Stimulated activated naive CD4-positive, alpha-beta T cell (primary cell): ENCODE data around the gene MRGPRF.
"Not testable (repeated sequence)": the region's sequence is repeated elsewhere in the genome, so short reads cannot be mapped to it uniquely, and the experiment has no call there.

Source experiments
- DNase-seq, 6 experiments: peaks; one replicate each; lab custom pipeline; 2025; lab: John Stamatoyannopoulos, UW

MRGPRF gene

GRCh38 chr11:69002570-69003231, 10.3 kb downstream of the MRGPRF start:
- no peak for DNase-seq

DNA sequence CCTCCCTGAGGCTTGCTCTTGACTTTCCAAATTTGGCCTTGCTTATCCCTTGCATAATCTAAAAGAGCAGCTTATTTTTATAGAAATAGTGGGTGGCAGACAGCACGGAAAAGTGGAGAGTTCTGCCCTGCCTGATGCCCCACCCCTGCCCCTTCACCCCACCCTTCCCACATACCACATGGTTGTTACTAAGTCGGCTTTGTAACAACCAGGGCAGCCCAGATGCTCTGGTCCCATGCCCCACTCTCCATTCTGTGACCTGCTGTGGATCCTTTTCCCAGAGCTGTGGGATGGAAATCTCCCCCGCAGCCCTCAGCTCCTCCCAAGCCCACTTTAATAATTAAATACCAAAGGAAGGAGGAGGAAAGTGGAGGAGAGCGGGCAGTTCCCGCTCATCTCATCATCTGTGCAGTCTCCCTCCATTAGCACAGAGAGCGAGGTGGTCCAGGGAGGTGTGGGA, 10.9 kb downstream of the MRGPRF start:
- DNase-seq = no peak

GRCh38 chr11:69001243-69002081, 11.6 kb downstream of the MRGPRF start:
- DNase-seq = no peak

- no peak for DNase-seq
Observed at GRCh38 chr11:69000831-69001242, 12.2 kb downstream of the MRGPRF start.

DNA sequence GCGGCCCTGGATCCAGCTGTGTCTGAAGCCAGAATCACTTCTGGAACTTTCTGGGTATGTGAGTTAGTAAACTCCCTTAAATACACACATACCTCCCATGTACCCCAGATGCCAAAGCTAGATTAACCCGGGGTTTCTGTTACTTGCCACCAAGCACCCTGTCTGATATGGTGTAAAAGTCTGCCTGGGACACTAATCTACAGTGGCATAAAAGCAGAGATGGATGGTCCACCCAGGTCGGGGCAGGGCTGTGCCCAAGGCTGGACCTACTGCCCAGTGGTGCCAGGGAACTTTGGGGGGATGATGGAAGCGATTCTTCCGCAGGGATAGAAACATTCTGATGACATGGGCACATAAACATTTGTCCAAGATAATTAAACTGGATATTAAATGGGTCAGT, 12.7 kb downstream of the MRGPRF start:
- no peak for DNase-seq

DNA sequence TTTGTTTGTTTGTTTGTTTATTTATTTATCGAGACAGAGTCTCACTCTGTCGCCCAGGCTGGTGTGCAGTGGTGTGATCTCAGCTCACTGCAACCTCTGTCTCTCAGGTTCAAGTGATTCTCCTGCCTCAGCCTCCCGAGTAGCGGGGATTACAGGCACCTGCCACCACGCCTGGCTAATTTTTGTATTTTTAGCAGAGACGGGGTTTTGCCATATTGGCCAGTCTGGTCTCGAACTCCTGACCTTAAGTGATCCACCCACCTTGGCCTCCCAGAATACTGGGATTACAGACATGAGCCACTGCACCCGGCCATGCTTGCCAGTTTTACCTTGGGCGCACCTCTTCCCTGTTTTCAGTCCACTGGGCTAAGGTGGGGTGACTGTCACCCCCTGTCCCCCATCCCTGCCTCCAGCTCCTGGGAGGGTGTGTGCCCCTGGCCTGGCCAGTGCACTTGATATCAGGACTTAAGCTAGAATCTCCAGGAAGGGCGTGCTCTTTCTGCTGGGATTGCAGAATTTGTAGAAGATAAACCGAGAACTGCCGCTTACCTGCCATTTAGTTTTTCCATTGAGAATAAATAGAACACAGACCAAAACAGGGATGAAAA, 13.2 kb downstream of the MRGPRF start:
- not testable (repeated sequence) for DNase-seq

DNA sequence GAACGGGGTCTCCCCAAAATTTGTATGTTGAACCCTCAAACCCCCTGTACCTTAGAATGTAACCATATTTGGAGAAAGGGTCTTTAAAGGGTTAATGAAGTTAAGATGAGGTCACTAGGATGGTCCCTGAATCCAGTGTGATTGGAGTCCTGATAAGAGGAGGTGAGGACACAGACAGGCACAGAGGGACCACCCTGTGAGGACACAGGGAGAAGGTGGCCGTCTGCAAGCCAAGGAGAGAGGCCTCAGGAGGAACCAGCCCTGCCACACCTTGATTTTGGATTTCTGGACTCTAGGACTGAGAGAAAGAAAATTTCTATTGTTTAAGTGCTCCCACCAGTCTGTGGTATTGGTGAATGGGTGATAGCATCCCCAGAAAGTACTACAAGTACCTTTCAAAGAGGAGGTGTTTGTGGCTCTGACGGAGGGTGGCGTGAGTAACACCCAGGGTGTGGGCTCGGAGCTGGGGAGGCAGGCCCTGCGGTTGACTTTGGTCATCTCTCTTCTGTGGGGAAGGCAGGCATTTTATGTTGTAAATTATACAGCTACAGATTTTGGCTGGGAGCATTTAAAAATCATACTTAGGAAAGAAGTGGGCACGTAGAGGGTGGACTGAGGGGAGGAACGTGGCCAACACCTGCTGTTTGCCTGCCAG, 13.8 kb downstream of the MRGPRF start:
- no peak for DNase-seq

DNA sequence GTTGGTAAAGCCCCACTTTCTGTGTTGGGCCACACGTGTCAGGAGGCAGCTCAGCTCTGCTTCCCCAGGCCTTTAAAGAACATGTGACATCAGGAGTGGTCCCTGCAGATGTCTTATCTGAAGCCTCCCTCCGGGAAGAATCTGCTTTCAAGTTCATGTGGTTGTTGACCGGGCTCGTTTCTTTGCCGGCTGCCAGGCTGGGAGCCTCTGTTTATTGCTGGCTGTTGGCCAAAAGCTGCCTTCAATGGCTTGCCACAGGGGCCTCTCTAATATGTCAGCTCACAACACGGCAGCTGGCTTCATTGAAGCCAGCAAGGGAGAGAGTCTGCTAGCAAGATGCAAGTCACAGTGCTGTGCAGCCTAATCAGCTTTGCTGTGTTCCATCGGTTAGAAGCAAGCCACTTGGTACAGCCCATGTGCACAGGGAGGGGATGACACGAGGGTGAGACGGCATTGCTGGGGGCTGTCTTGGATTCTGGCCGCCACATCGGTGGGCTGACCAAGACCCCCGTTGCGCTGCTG, 14.6 kb downstream of the MRGPRF start:
- DNase-seq = no peak

DNA sequence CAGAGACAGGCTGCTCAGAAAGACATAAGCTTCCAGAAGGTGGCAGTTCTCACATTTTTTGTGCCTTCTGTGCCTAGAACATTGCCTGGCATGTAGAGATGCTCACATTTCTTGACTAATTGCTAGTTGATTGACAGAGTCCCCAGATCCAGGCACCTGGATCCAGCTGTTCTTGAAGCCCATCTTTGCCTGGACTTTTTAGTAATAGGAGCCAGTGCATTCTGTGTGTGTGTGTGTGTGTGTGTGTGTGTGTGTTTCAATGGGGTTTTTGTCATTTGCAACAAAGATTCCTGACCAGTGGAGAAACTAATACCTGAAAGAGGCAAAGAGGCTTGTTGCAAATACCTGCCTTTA, 15.1 kb downstream of the MRGPRF start:
- no peak for DNase-seq

- DNase-seq = no peak
Observed at GRCh38 chr11:68997124-68997994, 15.7 kb downstream of the MRGPRF start.

- DNase-seq = no peak
Observed at GRCh38 chr11:68996376-68997123, 16.5 kb downstream of the MRGPRF start.

DNA sequence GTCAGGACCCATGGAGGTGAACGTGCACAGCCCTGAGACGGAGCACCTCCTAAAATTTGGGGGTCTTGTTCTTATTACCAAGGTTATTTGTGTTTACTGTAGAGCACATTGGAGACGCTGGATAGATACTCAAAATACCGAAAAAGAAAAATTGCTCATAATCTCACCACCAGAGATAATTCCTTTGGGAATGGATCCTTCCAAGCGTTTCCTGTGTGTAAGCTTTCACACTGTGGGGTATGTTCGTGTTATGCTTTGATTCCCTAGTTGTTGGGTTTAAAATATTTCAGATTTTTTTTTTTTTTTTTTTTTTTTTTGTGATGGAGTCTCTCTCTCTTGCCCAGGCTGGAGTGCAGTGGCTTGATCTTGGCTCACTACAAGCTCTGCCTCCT, 18.2 kb downstream of the MRGPRF start:
- DNase-seq = no peak

GRCh38 chr11:68994161-68994893, 18.7 kb downstream of the MRGPRF start:
- no peak for DNase-seq

DNA sequence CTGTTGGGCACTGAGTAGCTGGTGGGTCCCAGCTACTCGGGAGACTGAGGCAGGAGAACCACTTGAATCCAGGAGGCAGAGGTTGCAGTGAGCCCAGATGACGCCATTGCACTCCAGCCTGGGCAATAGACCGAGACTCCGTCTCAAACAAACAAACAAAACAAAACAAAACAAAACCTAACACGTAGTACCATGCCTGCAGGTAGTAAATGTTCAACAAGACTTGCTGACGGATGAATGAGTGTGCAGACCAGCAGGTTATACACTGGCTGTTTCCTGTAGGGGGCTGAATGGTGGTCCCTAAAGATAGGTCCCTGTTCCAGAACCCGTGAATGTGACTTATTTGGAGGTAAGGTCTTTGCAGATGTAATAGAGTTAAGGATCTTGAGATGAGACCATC, 19.5 kb downstream of the MRGPRF start:
- no peak for DNase-seq

- DNase-seq = no peak
Observed at GRCh38 chr11:68992743-68993255, 20.2 kb downstream of the MRGPRF start.

GRCh38 chr11:68990995-68991780, 21.9 kb downstream of the MRGPRF start:
- no peak for DNase-seq

DNA sequence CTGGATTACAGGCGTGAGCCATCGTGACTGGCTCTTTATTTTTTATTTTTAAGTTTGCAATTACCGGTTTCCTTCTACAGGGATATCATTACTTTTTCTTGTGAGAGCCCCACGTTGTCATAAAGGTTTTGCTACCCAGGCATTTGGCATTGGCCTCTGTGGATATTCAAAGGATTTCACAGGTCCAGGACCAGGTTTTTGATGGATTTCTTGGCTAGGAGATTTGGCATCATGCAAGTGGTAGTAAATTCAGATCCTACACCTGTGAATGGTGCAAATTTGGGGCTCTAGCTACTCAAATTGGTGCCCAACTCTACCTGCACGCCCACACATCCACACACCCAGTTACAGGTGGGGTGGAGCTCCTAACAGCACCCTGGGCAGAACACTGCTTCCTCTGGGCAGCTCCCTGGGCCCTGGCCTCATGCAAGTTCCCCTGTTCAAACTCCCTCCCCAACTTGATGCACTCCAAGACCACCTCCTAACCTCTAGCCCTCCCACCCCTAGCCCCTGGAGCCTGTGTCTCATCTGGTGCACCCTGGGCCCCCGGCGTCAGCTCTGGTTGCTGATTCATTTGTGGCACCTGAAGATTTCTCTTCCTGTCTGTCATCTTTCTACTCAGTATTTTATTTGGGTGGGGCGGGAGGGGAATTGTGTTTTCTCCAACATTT, 23.0 kb downstream of the MRGPRF start:
- DNase-seq = no peak

DNA sequence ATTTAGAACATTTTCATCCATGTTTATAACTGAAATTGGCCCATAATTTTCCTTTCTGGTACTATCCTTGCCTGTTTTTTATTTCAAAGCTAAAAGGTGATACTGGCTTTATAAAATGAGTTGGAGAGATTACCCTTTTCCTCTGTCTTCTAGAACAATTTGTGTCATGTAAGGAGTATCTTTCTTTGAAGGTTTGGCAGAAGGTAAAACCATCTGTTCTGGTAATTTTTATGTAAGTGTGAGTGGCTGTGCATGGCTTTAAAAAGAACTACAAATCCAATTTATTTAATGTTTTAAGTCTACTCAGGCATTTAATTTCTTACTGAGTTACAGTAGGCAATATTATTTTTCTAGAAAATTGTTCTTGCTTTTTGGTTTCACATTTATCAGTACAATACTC, 24.6 kb downstream of the MRGPRF start:
- DNase-seq = no peak
